CD4-positive, alpha-beta memory T cell (primary cell): ENCODE results near the gene GNB4. TPM values are rescaled to one million over a fixed set of nuclear protein-coding genes. Genes with fewer than 3 reads are reported as not detected.

ENCODE experiments used
- CTCF ChIA-PET: fragments of 350-600 bp; sonication (Branson Sonifier 250); formaldehyde crosslinking; loops from one replicate; lab custom pipeline; 2021; ENCODE audit warnings: inconsistent platforms; ENCODE audit not compliant: partially characterized antibody; lab: Charles Lee
- POLR2A ChIA-PET: fragments of 350-600 bp; sonication (Branson Sonifier 250); formaldehyde crosslinking; loops from one replicate; lab custom pipeline; 2021; ENCODE audit not compliant: partially characterized antibody; lab: Charles Lee
- DNase-seq, 5 donors: peaks; one replicate each; pipeline versions ENCODE4 v3.0.0 to v3.0.0-alpha.2; 2020 to 2022; ENCODE audit warnings: mixed read lengths in 1 of 5
- H3K27ac ChIP-seq: one replicate; pipeline ENCODE4 v1.7.0; 2013; ENCODE audit warnings: low read depth, low read length
- H3K27me3 ChIP-seq: 2 replicates; pipeline ENCODE4 v1.7.0; 2013; ENCODE audit warnings: mild to moderate bottlenecking, low read length, moderate library complexity; ENCODE audit not compliant: insufficient read depth
- H3K36me3 ChIP-seq: 2 replicates; pipeline ENCODE4 v1.7.0; 2013; ENCODE audit warnings: mild to moderate bottlenecking, low read length, moderate library complexity; ENCODE audit not compliant: insufficient read depth
- H3K4me1 ChIP-seq: 2 replicates; pipeline ENCODE4 v1.7.0; 2013; ENCODE audit warnings: mild to moderate bottlenecking, low read length, moderate library complexity; ENCODE audit not compliant: insufficient read depth
- H3K4me3 ChIP-seq, 2 donors: one replicate each; pipeline ENCODE4 v1.7.0; 2013; ENCODE audit warnings: low read length in 2 of 2, mild to moderate bottlenecking in 1 of 2
- H3K9me3 ChIP-seq, 2 donors: one replicate each; pipeline ENCODE4 v1.7.0; 2013; ENCODE audit warnings: low read length in 2 of 2, control low read depth in 1 of 2; ENCODE audit not compliant: control insufficient read depth in 1 of 2
- H3K27ac Mint-ChIP-seq, 7 donors: one replicate each; pipeline ENCODE4 v1.8.0; 2020 to 2021; ENCODE audit warnings: mixed read lengths in 7 of 7, mild to moderate bottlenecking in 6 of 7, inconsistent platforms in 3 of 7, moderate library complexity in 3 of 7
- H3K27me3 Mint-ChIP-seq, 2 donors: one replicate each; pipeline ENCODE4 v1.8.0; 2020 to 2021; ENCODE audit warnings: mixed read lengths in 2 of 2
- H3K36me3 Mint-ChIP-seq, 2 donors: one replicate each; pipeline ENCODE4 v1.8.0; 2020 to 2021; ENCODE audit warnings: mixed read lengths in 2 of 2, inconsistent platforms in 1 of 2, mild to moderate bottlenecking in 1 of 2
- H3K4me1 Mint-ChIP-seq, 4 donors: one replicate each; pipeline ENCODE4 v1.8.0; 2020 to 2021; ENCODE audit warnings: mixed read lengths in 4 of 4, mild to moderate bottlenecking in 1 of 4
- H3K4me3 Mint-ChIP-seq, 8 donors: one replicate each; pipeline ENCODE4 v1.8.0; 2020 to 2021; ENCODE audit warnings: mixed read lengths in 8 of 8, mild to moderate bottlenecking in 7 of 8, moderate library complexity in 6 of 8, inconsistent platforms in 3 of 8
- H3K9me3 Mint-ChIP-seq, 8 donors: one replicate each; pipeline ENCODE4 v1.8.0; 2020 to 2021; ENCODE audit warnings: mixed read lengths in 8 of 8, mild to moderate bottlenecking in 5 of 8, inconsistent platforms in 3 of 8, moderate library complexity in 1 of 8
- intact Hi-C: fragments of 100-400 bp; cut with micrococcal nuclease; formaldehyde crosslinking; loops from one replicate; pipeline ENCODE4 v1.15.1; 2023
- polyA plus RNA-seq, 2 donors: library from polyadenylated mRNA; unstranded; fragments of 300-500 nt; fragmentation: Illumina TruSeq; gene quantifications; one replicate each; pipeline ENCODE4 v1.2.3, GENCODE V29; 2021
- total RNA-seq, 2 experiments: library from RNA; stranded (reverse); gene quantifications; one replicate each; pipeline ENCODE4 v1.2.3, GENCODE V29; 2021

Gene GNB4
- total and polyA plus RNA-seq, 4 experiments from 2014 or later: 0.03 to 0.96 (median 0.59) TPM

- intact Hi-C loops: no loop called here
- Mint-ChIP-seq H3K4me1 (no peaks in the 10 kb centered on the region), H3K27ac (no peak overlapping the region), H3K27me3 (peaks cover 4 to 5% of the 10 kb centered on the region in 2 donors), H3K36me3 (no peaks in the 10 kb centered on the region), H3K4me3 (peak overlapping the region in 1 of 8 donors; percentile 62), H3K9me3 (peaks cover 0 to 4% (median 0%) of the 10 kb centered on the region in 8 donors)
- H3K27ac ChIP-seq: no peak overlapping the region
- H3K36me3 ChIP-seq: no peaks in the 10 kb centered on the region
- ChIA-PET CTCF (no interaction called here), POLR2A (no interaction called here)
- no peak for DNase-seq
- H3K9me3 ChIP-seq: no peaks in the 10 kb centered on the region
- H3K4me3 ChIP-seq: no peak overlapping the region
- no peaks in the 10 kb centered on the region for H3K4me1 ChIP-seq
- peaks cover 3% of the 10 kb centered on the region for H3K27me3 ChIP-seq
Measured at GRCh38 chr3:179425075-179425474, 26.2 kb downstream of the GNB4 start.

GRCh38 chr3:179421500-179421899, 29.8 kb downstream of the GNB4 start:
- DNase-seq: no peak
- Mint-ChIP-seq H3K9me3 (peaks cover 0 to 4% (median 0%) of the 10 kb centered on the region in 8 donors), H3K27ac (no peak overlapping the region), H3K4me1 (no peaks in the 10 kb centered on the region), H3K36me3 (no peaks in the 10 kb centered on the region), H3K4me3 (no peak overlapping the region), H3K27me3 (peaks cover 0 to 3% of the 10 kb centered on the region in 2 donors)
- Histone ChIP-seq H3K27me3 (peaks cover 3% of the 10 kb centered on the region), H3K4me1 (no peaks in the 10 kb centered on the region), H3K4me3 (no peak overlapping the region), H3K9me3 (no peaks in the 10 kb centered on the region), H3K27ac (no peak overlapping the region), H3K36me3 (no peaks in the 10 kb centered on the region)
- intact Hi-C loops: no loop called here
- CTCF ChIA-PET: no interaction called here
- POLR2A ChIA-PET: no interaction called here

GRCh38 chr3:179418610-179419009, 32.7 kb downstream of the GNB4 start:
- ChIA-PET CTCF (no interaction called here), POLR2A (no interaction called here)
- H3K4me3 ChIP-seq: no peak overlapping the region
- no peaks in the 10 kb centered on the region for H3K9me3 ChIP-seq
- no peaks in the 10 kb centered on the region for H3K4me1 Mint-ChIP-seq
- no peaks in the 10 kb centered on the region for H3K36me3 Mint-ChIP-seq
- no peak overlapping the region for H3K4me3 Mint-ChIP-seq
- H3K9me3 Mint-ChIP-seq: no peaks in the 10 kb centered on the region
- H3K27me3 ChIP-seq: no peaks in the 10 kb centered on the region
- no peaks in the 10 kb centered on the region for H3K36me3 ChIP-seq
- no peak for DNase-seq
- no peak overlapping the region for H3K27ac ChIP-seq
- intact Hi-C loops: no loop called here
- H3K27ac Mint-ChIP-seq: no peak overlapping the region
- no peaks in the 10 kb centered on the region for H3K4me1 ChIP-seq
- no peaks in the 10 kb centered on the region for H3K27me3 Mint-ChIP-seq

DNA sequence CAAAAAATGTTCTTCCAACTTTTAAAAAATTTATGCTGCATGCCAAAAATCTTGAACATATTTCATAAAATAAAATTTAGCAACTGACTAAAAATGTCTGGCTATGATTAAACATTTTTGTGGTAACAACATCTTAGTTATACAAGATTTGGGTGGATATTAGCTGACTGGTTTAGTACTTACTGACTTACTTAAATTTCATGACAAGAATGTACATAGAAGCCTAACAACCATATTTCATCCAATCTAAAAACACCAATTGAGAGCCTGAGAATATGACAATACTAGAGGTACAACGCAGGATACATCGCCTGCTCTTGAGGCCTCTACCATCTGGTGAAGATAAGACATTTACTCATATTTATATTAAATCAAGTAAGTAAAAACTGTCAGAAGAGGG, 34.6 kb downstream of the GNB4 start:
- no peak for DNase-seq
- no peak overlapping the region for H3K4me3 Mint-ChIP-seq
- intact Hi-C loops: no loop called here
- Histone ChIP-seq H3K4me3 (no peak overlapping the region), H3K36me3 (no peaks in the 10 kb centered on the region), H3K27me3 (no peaks in the 10 kb centered on the region), H3K4me1 (no peaks in the 10 kb centered on the region), H3K9me3 (no peaks in the 10 kb centered on the region), H3K27ac (no peak overlapping the region)
- H3K27ac Mint-ChIP-seq: no peak overlapping the region
- H3K9me3 Mint-ChIP-seq: no peaks in the 10 kb centered on the region
- H3K4me1 Mint-ChIP-seq: no peaks in the 10 kb centered on the region
- no peaks in the 10 kb centered on the region for H3K36me3 Mint-ChIP-seq
- H3K27me3 Mint-ChIP-seq: peaks cover 0 to 2% of the 10 kb centered on the region in 2 donors
- ChIA-PET POLR2A (interaction anchor here (0.8 kb wide), 1 partner anchor 12 kb away, joined by 3 read pairs; no protein-coding TSS in a partner anchor), CTCF (no interaction called here)

- Histone ChIP-seq H3K27me3 (no peaks in the 10 kb centered on the region), H3K4me1 (no peaks in the 10 kb centered on the region), H3K27ac (no peak overlapping the region), H3K4me3 (no peak overlapping the region), H3K36me3 (no peaks in the 10 kb centered on the region), H3K9me3 (no peaks in the 10 kb centered on the region)
- no peak for DNase-seq
- Mint-ChIP-seq H3K4me1 (no peaks in the 10 kb centered on the region), H3K4me3 (no peak overlapping the region), H3K36me3 (no peaks in the 10 kb centered on the region), H3K9me3 (no peaks in the 10 kb centered on the region), H3K27me3 (peaks cover 0 to 2% of the 10 kb centered on the region in 2 donors), H3K27ac (no peak overlapping the region)
- ChIA-PET CTCF (no interaction called here), POLR2A (no interaction called here)
- intact Hi-C loops: no loop called here
Measured at GRCh38 chr3:179415377-179415776, 35.9 kb downstream of the GNB4 start.

DNA sequence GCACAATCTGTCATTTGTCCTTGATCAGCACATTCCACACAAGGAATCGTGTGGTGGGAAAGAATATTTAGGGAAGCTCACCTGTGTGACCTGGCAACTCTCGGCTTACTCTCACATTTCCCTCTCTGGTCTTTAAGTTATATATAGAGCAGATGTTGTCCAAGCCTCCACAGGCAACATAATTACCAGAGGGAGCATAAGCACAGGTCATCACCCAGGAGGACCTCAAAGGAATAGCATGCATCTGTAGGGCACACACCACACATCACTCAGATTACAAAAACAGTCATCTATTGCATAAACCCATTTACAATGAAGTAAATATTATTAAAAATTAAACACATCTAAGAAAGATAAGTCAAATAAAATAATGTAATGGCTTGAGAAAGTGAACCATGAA, 36.5 kb downstream of the GNB4 start:
- CTCF ChIA-PET: no interaction called here
- DNase-seq: no peak
- no peaks in the 10 kb centered on the region for H3K36me3 ChIP-seq
- no peaks in the 10 kb centered on the region for H3K9me3 ChIP-seq
- H3K27me3 ChIP-seq: no peaks in the 10 kb centered on the region
- peaks cover 0 to 2% of the 10 kb centered on the region in 2 donors for H3K27me3 Mint-ChIP-seq
- H3K4me1 Mint-ChIP-seq: no peaks in the 10 kb centered on the region
- intact Hi-C loops: no loop called here
- POLR2A ChIA-PET: no interaction called here
- H3K27ac Mint-ChIP-seq: no peak overlapping the region
- H3K27ac ChIP-seq: no peak overlapping the region
- no peaks in the 10 kb centered on the region for H3K9me3 Mint-ChIP-seq
- H3K36me3 Mint-ChIP-seq: no peaks in the 10 kb centered on the region
- no peak overlapping the region for H3K4me3 Mint-ChIP-seq
- H3K4me1 ChIP-seq: no peaks in the 10 kb centered on the region
- no peak overlapping the region for H3K4me3 ChIP-seq

GRCh38 chr3:179410999-179411398, 40.3 kb downstream of the GNB4 start:
- ChIA-PET CTCF (no interaction called here), POLR2A (no interaction called here)
- H3K36me3 ChIP-seq: no peaks in the 10 kb centered on the region

GRCh38 chr3:179410331-179410730, 40.9 kb downstream of the GNB4 start:
- Histone ChIP-seq H3K27ac (no peak overlapping the region), H3K36me3 (no peaks in the 10 kb centered on the region), H3K4me3 (no peak overlapping the region), H3K4me1 (no peaks in the 10 kb centered on the region), H3K27me3 (no peaks in the 10 kb centered on the region), H3K9me3 (no peaks in the 10 kb centered on the region)
- Mint-ChIP-seq H3K9me3 (no peaks in the 10 kb centered on the region), H3K27ac (no peak overlapping the region), H3K4me3 (no peak overlapping the region), H3K36me3 (no peaks in the 10 kb centered on the region), H3K27me3 (peaks cover 0 to 2% of the 10 kb centered on the region in 2 donors), H3K4me1 (no peaks in the 10 kb centered on the region)
- ChIA-PET POLR2A (no interaction called here), CTCF (no interaction called here)
- no peak for DNase-seq
- intact Hi-C loops: no loop called here

More at GRCh38 chr3:179410999-179411398, 40.3 kb downstream of the GNB4 start:
- H3K4me1 ChIP-seq: no peaks in the 10 kb centered on the region
- H3K9me3 ChIP-seq: no peaks in the 10 kb centered on the region
- intact Hi-C loops: no loop called here
- H3K27me3 Mint-ChIP-seq: peaks cover 0 to 2% of the 10 kb centered on the region in 2 donors
- no peak overlapping the region for H3K27ac ChIP-seq
- no peaks in the 10 kb centered on the region for H3K9me3 Mint-ChIP-seq
- no peaks in the 10 kb centered on the region for H3K4me1 Mint-ChIP-seq
- no peak overlapping the region for H3K4me3 Mint-ChIP-seq
- H3K4me3 ChIP-seq: no peak overlapping the region
- DNase-seq: no peak
- no peaks in the 10 kb centered on the region for H3K27me3 ChIP-seq
- H3K36me3 Mint-ChIP-seq: no peaks in the 10 kb centered on the region
- H3K27ac Mint-ChIP-seq: no peak overlapping the region
